RWPE2 (cell line): ENCODE data around the gene SOCS7.

Experiments used
- ATAC-seq: fragments of 200-7000 bp; cut with Tn5 transposase; 3 replicates; pipeline ENCODE4 v1.9.1; 2021; ENCODE audit warnings: low read depth
- DNase-seq: peaks from one replicate; pipeline ENCODE4 v3.0.0-alpha.2; 2020; ENCODE audit warnings: low spot score
- H3K27ac ChIP-seq: fragments of 450-650 bp; 2 replicates; pipeline ENCODE4 v1.5.1; 2017; ENCODE audit warnings: mild to moderate bottlenecking; ENCODE audit not compliant: poor library complexity, severe bottlenecking
- H3K27me3 ChIP-seq: fragments of 250-450 bp; sonication (Bioruptor Pico); 2 replicates; pipeline ENCODE4 v1.5.1; 2021; ENCODE audit warnings: mild to moderate bottlenecking, moderate library complexity; ENCODE audit not compliant: insufficient read depth, poor library complexity, severe bottlenecking
- H3K36me3 ChIP-seq: fragments of 250-450 bp; sonication (Bioruptor Pico); 2 replicates; pipeline ENCODE4 v1.5.1; 2020; ENCODE audit warnings: low read depth, mild to moderate bottlenecking, moderate library complexity
- H3K4me1 ChIP-seq: fragments of 250-450 bp; sonication (Bioruptor Pico); 2 replicates; pipeline ENCODE4 v1.5.1; 2021; ENCODE audit warnings: mild to moderate bottlenecking, moderate library complexity; ENCODE audit not compliant: insufficient read depth, poor library complexity, severe bottlenecking
- H3K4me3 ChIP-seq: fragments of 250-450 bp; sonication (Bioruptor Pico); 2 replicates; pipeline ENCODE4 v1.5.1; 2021; ENCODE audit warnings: mild to moderate bottlenecking, moderate library complexity; ENCODE audit not compliant: severe bottlenecking
- H3K9me3 ChIP-seq: fragments of 250-450 bp; sonication (Bioruptor Pico); 2 replicates; pipeline ENCODE4 v1.5.1; 2021; ENCODE audit warnings: mild to moderate bottlenecking, moderate library complexity; ENCODE audit not compliant: severe bottlenecking
- TF ChIP-seq, protein P1 (sequence below): fragments of 450-650 bp; IDR thresholded peaks from one replicate; pipeline ENCODE4 v1.5.1; 2017; ENCODE audit warnings: mild to moderate bottlenecking, moderate library complexity; ENCODE audit not compliant: poor library complexity, severe bottlenecking

SOCS7 gene

DNA sequence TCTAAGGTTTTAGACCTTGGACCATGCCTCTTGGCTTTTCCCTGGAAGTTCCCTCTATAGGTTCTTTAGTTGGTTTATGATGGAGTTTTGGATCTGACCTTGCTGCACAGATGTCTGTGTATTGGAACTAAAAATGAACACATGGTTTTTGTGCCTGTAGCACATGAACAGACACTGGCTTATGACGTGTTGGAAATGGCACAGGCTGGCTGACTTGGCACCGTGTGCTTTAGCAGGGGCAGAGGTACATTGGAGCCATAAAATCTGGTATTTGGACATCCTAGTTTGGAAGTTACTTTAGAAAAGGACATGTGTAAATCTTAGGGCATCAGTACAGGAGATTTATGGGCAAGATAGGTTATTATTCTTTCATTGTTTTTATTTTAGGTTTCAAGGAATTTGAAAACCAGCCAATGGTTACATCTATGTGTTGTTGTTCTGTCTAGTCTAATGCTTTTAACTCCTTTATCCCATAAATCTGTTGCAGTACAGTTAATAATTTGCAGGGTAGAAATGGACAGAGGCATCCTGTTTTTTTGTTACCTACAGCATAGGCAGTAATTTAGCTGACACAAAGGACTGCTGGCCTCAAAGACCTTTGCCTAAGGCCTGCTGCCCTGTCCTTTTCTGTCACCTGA is 6.0 kb downstream of the SOCS7 start:
- ATAC-seq (no peak), DNase-seq (no peak)
- H3K9me3 ChIP-seq: no peaks in the 10 kb centered on the region
- H3K27ac ChIP-seq: no peak overlapping the region
- no peaks in the 10 kb centered on the region for H3K36me3 ChIP-seq
- H3K4me1 ChIP-seq: peaks cover 2% of the 10 kb centered on the region
- TF ChIP-seq, protein P1, sequence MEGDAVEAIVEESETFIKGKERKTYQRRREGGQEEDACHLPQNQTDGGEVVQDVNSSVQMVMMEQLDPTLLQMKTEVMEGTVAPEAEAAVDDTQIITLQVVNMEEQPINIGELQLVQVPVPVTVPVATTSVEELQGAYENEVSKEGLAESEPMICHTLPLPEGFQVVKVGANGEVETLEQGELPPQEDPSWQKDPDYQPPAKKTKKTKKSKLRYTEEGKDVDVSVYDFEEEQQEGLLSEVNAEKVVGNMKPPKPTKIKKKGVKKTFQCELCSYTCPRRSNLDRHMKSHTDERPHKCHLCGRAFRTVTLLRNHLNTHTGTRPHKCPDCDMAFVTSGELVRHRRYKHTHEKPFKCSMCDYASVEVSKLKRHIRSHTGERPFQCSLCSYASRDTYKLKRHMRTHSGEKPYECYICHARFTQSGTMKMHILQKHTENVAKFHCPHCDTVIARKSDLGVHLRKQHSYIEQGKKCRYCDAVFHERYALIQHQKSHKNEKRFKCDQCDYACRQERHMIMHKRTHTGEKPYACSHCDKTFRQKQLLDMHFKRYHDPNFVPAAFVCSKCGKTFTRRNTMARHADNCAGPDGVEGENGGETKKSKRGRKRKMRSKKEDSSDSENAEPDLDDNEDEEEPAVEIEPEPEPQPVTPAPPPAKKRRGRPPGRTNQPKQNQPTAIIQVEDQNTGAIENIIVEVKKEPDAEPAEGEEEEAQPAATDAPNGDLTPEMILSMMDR: no peak
- no peaks in the 10 kb centered on the region for H3K27me3 ChIP-seq
- no peak overlapping the region for H3K4me3 ChIP-seq

DNA sequence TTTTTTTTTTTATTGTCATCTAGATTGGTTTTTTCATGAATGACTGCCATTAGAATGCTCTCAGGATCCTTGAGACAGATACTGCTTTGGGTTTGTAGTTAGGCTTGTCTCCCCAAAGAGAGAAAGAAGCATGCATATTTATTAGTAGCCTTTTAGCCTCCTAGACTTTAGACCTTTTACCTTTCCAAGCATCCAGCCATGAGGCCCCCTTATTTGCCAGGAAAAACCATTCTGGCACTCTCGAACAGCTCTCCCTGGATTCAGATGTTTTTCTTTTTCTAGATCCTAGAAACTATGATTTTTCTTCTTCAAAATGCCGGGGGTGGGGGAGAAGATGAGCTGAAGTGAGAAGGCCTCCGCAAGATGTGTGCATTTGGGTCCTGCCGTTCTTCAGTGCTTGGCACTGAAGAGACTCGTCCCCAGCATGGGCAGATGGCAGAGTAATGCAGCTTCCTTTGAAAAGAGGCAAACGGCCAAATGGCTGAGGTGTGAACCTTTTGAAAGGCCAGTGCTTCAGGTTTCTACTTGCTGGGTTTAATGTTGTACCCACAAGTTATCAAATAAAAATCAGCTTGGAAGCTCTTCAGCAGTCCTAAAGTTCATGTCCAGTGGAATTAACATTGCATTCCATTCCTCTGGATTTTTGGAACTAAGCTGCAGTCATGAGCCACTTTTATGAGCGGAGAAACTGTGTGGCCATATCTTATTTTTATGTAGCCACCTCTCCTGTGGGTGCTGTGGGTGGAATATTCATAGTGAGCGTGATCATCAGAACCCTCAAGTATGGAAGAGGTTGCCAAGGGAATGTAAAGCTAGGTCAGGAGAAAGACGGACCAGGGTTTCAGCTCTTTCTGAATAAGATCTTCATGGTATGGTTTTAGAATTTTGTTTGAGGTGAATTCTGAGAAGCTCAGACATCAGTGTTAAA is 7.2 kb downstream of the SOCS7 start:
- no peaks in the 10 kb centered on the region for H3K36me3 ChIP-seq

GRCh38 chr17:38361694-38362465 is 10.2 kb downstream of the SOCS7 start:
- Histone ChIP-seq H3K4me1 (peaks cover 2% of the 10 kb centered on the region), H3K36me3 (peaks cover 5% of the 10 kb centered on the region), H3K27ac (peak overlapping the region; percentile 4), H3K9me3 (no peaks in the 10 kb centered on the region), H3K27me3 (no peaks in the 10 kb centered on the region), H3K4me3 (no peak overlapping the region)
- TF ChIP-seq, protein P1: no peak
- peak; percentile 88 for ATAC-seq
- no peak for DNase-seq

More for the DNA sequence above, 7.2 kb downstream of the SOCS7 start:
- peaks cover 2% of the 10 kb centered on the region for H3K4me1 ChIP-seq
- no peak overlapping the region for H3K27ac ChIP-seq
- H3K9me3 ChIP-seq: no peaks in the 10 kb centered on the region
- DNase-seq (no peak), ATAC-seq (no peak)
- H3K4me3 ChIP-seq: no peak overlapping the region
- H3K27me3 ChIP-seq: no peaks in the 10 kb centered on the region
- TF ChIP-seq, protein P1: no peak

DNA sequence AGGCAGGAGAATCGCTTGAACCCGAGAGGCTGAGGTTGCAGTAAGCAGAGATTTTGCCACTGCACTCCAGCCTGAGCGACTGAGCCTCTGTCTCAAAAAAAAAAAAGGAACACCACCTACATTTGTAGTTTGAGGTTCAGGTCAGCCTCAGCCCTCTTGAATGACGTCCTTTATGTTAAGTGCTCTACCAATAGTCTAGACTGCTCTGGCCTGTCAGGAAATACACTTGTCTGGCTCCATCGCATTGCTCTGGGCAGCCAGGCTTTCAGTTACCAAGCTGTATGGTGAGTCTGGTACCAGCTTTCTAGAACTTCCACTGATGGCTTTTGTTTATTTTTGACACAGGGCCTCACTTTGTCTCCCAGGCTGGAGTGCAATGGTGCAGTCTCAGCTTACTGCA is 11.4 kb downstream of the SOCS7 start:
- Histone ChIP-seq H3K36me3 (peaks cover 16% of the 10 kb centered on the region), H3K27ac (no peak overlapping the region), H3K4me1 (peaks cover 2% of the 10 kb centered on the region), H3K4me3 (no peak overlapping the region), H3K9me3 (no peaks in the 10 kb centered on the region), H3K27me3 (no peaks in the 10 kb centered on the region)
- DNase-seq (no peak), ATAC-seq (no peak)
- TF ChIP-seq, protein P1: no peak
